GM18520 (cell line): ENCODE measurements around the gene APBB2.

ENCODE experiments used
- ATAC-seq: cut with Tn5 transposase; IDR thresholded peaks from one replicate; pipeline ENCODE4 v1.9.1; 2021; ENCODE audit not compliant: unreplicated experiment

The APBB2 gene

GRCh38 chr4:41196633-41197332 is 17.6 kb downstream of the APBB2 start:
- ATAC-seq: no peak

GRCh38 chr4:41192136-41192535 is 22.2 kb downstream of the APBB2 start:
- ATAC-seq: no peak

GRCh38 chr4:41189666-41190065 is 24.7 kb downstream of the APBB2 start:
- ATAC-seq: no peak

- no peak for ATAC-seq
These were observed 25.3 kb downstream of the APBB2 start for GRCh38 chr4:41189076-41189475.

GRCh38 chr4:41185614-41186592 is 28.4 kb downstream of the APBB2 start:
- no peak for ATAC-seq

GRCh38 chr4:41184009-41184408 is 30.3 kb downstream of the APBB2 start:
- no peak for ATAC-seq

- no peak for ATAC-seq
These were observed 31.3 kb downstream of the APBB2 start for GRCh38 chr4:41183021-41183553.

GRCh38 chr4:41181037-41181436 is 33.3 kb downstream of the APBB2 start:
- ATAC-seq: no peak

GRCh38 chr4:41179498-41180195 is 34.7 kb downstream of the APBB2 start:
- no peak for ATAC-seq

GRCh38 chr4:41178372-41179370 is 35.7 kb downstream of the APBB2 start:
- ATAC-seq: no peak

- no peak for ATAC-seq
These were observed 37.3 kb downstream of the APBB2 start for GRCh38 chr4:41177016-41177415.

GRCh38 chr4:41176340-41176739 is 38.0 kb downstream of the APBB2 start:
- no peak for ATAC-seq

- no peak for ATAC-seq
These were observed 38.5 kb downstream of the APBB2 start for GRCh38 chr4:41175794-41176193.

- no peak for ATAC-seq
These were observed 39.9 kb downstream of the APBB2 start for GRCh38 chr4:41174444-41174843.

GRCh38 chr4:41172786-41173185 is 41.6 kb downstream of the APBB2 start:
- no peak for ATAC-seq

- no peak for ATAC-seq
These were observed 45.0 kb downstream of the APBB2 start for GRCh38 chr4:41169256-41169800.

GRCh38 chr4:41167191-41167590 is 47.2 kb downstream of the APBB2 start:
- no peak for ATAC-seq

- ATAC-seq: no peak
These were observed 49.9 kb downstream of the APBB2 start for GRCh38 chr4:41164405-41164804.

GRCh38 chr4:41161355-41161754 is 53.0 kb downstream of the APBB2 start:
- ATAC-seq: no peak

GRCh38 chr4:41160856-41161255 is 53.5 kb downstream of the APBB2 start:
- no peak for ATAC-seq
